Measurements from ENCODE around the gene ACADSB. TPM values are rescaled to one million over a fixed set of nuclear protein-coding genes. Genes with fewer than 3 reads are reported as not detected.

The ACADSB gene
- total and polyA plus RNA-seq, 2 donors (not counting 1 experiment from before 2014, with no cell fraction given) = 6.8 to 27.8 TPM

DNA sequence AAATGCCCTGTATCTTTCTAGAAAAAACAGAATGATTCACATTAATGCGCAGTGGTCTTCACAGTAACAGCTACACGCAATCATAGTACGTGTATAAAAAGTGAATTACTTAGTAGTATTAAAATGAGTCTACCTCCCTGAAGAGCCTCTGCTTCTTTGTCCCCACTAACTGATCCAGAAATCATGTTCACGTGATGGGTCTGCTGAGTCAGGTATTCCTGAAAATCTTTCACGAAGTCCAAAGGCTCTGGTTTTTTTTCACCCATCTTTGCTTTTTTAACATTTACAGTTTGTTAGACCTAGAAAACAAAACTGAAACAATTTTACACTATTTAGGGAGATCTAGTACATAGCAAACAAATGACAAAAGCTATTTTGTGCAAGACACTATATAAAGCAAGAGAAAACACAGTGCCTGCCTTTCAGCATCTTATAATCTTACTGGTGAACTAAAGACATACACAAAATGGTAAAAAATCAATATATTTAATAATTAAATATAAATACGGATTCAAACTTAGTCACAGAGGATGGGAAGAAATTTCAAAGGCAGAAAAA lies 10.4 kb upstream of the ACADSB start:
- Histone ChIP-seq H3K27me3 (replicated peaks in 1 of 4; ENCODE audit: control extremely low read depth in 1 of 4, control insufficient read depth in 3 of 4, insufficient read depth in 4 of 4, low read length in 3 of 4) (no peaks in the 10 kb centered on the region), H3K4me3 (ENCODE audit: control extremely low read depth in 1 of 5, extremely low read depth in 1 of 5, insufficient read depth in 1 of 5, low read depth in 2 of 5, low read length in 4 of 5) (no peak overlapping the region), H3K9ac (ENCODE audit: low read length) (no peak overlapping the region), H4K20me1 (ENCODE audit: control insufficient read depth, insufficient read depth, low read length, poor library complexity, severe bottlenecking) (peaks cover 65% of the 10 kb centered on the region), H3K79me2 (ENCODE audit: control insufficient read depth, insufficient read depth, low read length) (peaks cover 61% of the 10 kb centered on the region), H3K4me1 (ENCODE audit: control insufficient read depth in 2 of 2, insufficient read depth in 2 of 2, low read length in 2 of 2) (peaks cover 0 to 9% of the 10 kb centered on the region in 2 donors), H3K9me3 (ENCODE audit: control extremely low read depth in 1 of 3, control insufficient read depth in 2 of 3, insufficient read depth in 1 of 3, low read length in 2 of 3) (no peaks in the 10 kb centered on the region), H3K4me2 (replicated peaks; ENCODE audit: low read depth, low read length, poor library complexity, severe bottlenecking) (no peak overlapping the region), H3K27ac (ENCODE audit: low read length in 2 of 2) (no peak overlapping the region), H3K36me3 (replicated peaks in 1 of 2; ENCODE audit: control extremely low read depth in 1 of 2, control insufficient read depth in 1 of 2, extremely low read depth in 1 of 2, insufficient read depth in 2 of 2, low read length in 1 of 2) (peaks cover 0 to 41% of the 10 kb centered on the region in 2 experiments), H2AFZ (ENCODE audit: insufficient read depth, low read depth, low read length, poor library complexity, severe bottlenecking) (no peak overlapping the region)
- peaks cover 18% of the 10 kb centered on the region for H3K4me1 Mint-ChIP-seq
- intact Hi-C loops (cut with micrococcal nuclease) = no loop called here
- no peaks in the 10 kb centered on the region for H3K9me3 Mint-ChIP-seq (ENCODE audit: insufficient read depth)
- H3K4me3 Mint-ChIP-seq = no peak overlapping the region
- no peak for TF ChIP-seq EZH2 (IDR thresholded peaks at IDR 0.05; ENCODE audit: borderline replicate concordance, insufficient read depth, low read depth, low read length, poor library complexity, severe bottlenecking)
- TF ChIP-seq, protein P1, sequence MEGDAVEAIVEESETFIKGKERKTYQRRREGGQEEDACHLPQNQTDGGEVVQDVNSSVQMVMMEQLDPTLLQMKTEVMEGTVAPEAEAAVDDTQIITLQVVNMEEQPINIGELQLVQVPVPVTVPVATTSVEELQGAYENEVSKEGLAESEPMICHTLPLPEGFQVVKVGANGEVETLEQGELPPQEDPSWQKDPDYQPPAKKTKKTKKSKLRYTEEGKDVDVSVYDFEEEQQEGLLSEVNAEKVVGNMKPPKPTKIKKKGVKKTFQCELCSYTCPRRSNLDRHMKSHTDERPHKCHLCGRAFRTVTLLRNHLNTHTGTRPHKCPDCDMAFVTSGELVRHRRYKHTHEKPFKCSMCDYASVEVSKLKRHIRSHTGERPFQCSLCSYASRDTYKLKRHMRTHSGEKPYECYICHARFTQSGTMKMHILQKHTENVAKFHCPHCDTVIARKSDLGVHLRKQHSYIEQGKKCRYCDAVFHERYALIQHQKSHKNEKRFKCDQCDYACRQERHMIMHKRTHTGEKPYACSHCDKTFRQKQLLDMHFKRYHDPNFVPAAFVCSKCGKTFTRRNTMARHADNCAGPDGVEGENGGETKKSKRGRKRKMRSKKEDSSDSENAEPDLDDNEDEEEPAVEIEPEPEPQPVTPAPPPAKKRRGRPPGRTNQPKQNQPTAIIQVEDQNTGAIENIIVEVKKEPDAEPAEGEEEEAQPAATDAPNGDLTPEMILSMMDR (IDR thresholded peaks at IDR 0.05) = no peak
- WGBS (ENCODE audit: insufficient coverage) = no CpG with 5 or more reads among the region's 6 CpGs
- no peaks in the 10 kb centered on the region for H3K27me3 Mint-ChIP-seq
- DNase-seq = no peak
- CTCF ChIA-PET = interaction anchor here (0.7 to 0.9 kb wide), 2 partner anchors 15 to 22 kb away, joined by 3 to 4 read pairs; no protein-coding TSS in a partner anchor
- H3K27ac Mint-ChIP-seq = no peak overlapping the region
- POLR2A ChIA-PET = no interaction called here
- no peak for ATAC-seq (ENCODE audit: low read depth)

GRCh38 chr10:122998934-122999333 lies 9.9 kb upstream of the ACADSB start:
- Histone ChIP-seq H3K4me1 (ENCODE audit: control insufficient read depth in 2 of 2, insufficient read depth in 2 of 2, low read length in 2 of 2) (peaks cover 0 to 9% of the 10 kb centered on the region in 2 donors), H3K9me3 (ENCODE audit: control extremely low read depth in 1 of 3, control insufficient read depth in 2 of 3, insufficient read depth in 1 of 3, low read length in 2 of 3) (no peaks in the 10 kb centered on the region), H3K79me2 (ENCODE audit: control insufficient read depth, insufficient read depth, low read length) (peaks cover 66% of the 10 kb centered on the region), H3K27me3 (replicated peaks in 1 of 4; ENCODE audit: control extremely low read depth in 1 of 4, control insufficient read depth in 3 of 4, insufficient read depth in 4 of 4, low read length in 3 of 4) (no peaks in the 10 kb centered on the region), H4K20me1 (ENCODE audit: control insufficient read depth, insufficient read depth, low read length, poor library complexity, severe bottlenecking) (peaks cover 70% of the 10 kb centered on the region), H3K27ac (ENCODE audit: low read length in 2 of 2) (no peak overlapping the region), H3K9ac (ENCODE audit: low read length) (no peak overlapping the region), H2AFZ (ENCODE audit: insufficient read depth, low read depth, low read length, poor library complexity, severe bottlenecking) (no peak overlapping the region), H3K36me3 (replicated peaks in 1 of 2; ENCODE audit: control extremely low read depth in 1 of 2, control insufficient read depth in 1 of 2, extremely low read depth in 1 of 2, insufficient read depth in 2 of 2, low read length in 1 of 2) (peaks cover 0 to 40% of the 10 kb centered on the region in 2 experiments), H3K4me2 (replicated peaks; ENCODE audit: low read depth, low read length, poor library complexity, severe bottlenecking) (no peak overlapping the region), H3K4me3 (ENCODE audit: control extremely low read depth in 1 of 5, extremely low read depth in 1 of 5, insufficient read depth in 1 of 5, low read depth in 2 of 5, low read length in 4 of 5) (no peak overlapping the region)
- POLR2A ChIA-PET = no interaction called here
- Mint-ChIP-seq H3K27me3 (no peaks in the 10 kb centered on the region), H3K9me3 (ENCODE audit: insufficient read depth) (no peaks in the 10 kb centered on the region), H3K4me1 (peaks cover 22% of the 10 kb centered on the region), H3K27ac (no peak overlapping the region), H3K4me3 (no peak overlapping the region)
- ATAC-seq (ENCODE audit: low read depth) (no peak), DNase-seq (no peak)
- WGBS (ENCODE audit: insufficient coverage) = no CpG with 5 or more reads among the region's 3 CpGs
- CTCF ChIA-PET = interaction anchor here (0.7 to 0.9 kb wide), 2 partner anchors 15 to 22 kb away, joined by 3 to 4 read pairs; no protein-coding TSS in a partner anchor
- TF ChIP-seq EZH2 (IDR thresholded peaks at IDR 0.05; ENCODE audit: borderline replicate concordance, insufficient read depth, low read depth, low read length, poor library complexity, severe bottlenecking) = no peak
- TF ChIP-seq, protein P1 (IDR thresholded peaks at IDR 0.05) = no peak
- intact Hi-C loops (cut with micrococcal nuclease) = no loop called here

Measured in B cell (primary cell).